Activated CD8-positive, alpha-beta memory T cell treated with anti-CD3 and anti-CD28 coated beads for 4 hours (primary cell): ENCODE measurements around the gene BICDL2.

Source experiments
- DNase-seq, 2 donors: peaks; one replicate each; pipeline ENCODE4 v3.0.0-alpha.2; 2020; ENCODE audit warnings: low read depth in 2 of 2

BICDL2 gene

GRCh38 chr16:2985462-2985861 lies 51.3 kb downstream of the BICDL2 start:
- DNase-seq, result no peak

- peak in 1 of 2 donors; percentile 33 for DNase-seq
Observed at GRCh38 chr16:2983706-2984136, 53.0 kb downstream of the BICDL2 start.

GRCh38 chr16:2982402-2982801 lies 54.3 kb downstream of the BICDL2 start:
- DNase-seq, result no peak

- no peak for DNase-seq
Observed at GRCh38 chr16:2981899-2982250, 54.9 kb downstream of the BICDL2 start.

GRCh38 chr16:2981177-2981898 lies 55.4 kb downstream of the BICDL2 start:
- DNase-seq, result no peak

GRCh38 chr16:2980227-2981176 lies 56.2 kb downstream of the BICDL2 start, which contains the start of gene PKMYT1:
TSS of gene PKMYT1 (minus strand) at chr16:2980446. CDS start at chr16:2979657, 789 bp downstream.
- peak; percentile 79 to 86 for DNase-seq

- no peak for DNase-seq
Observed at GRCh38 chr16:2979669-2980226, 57.0 kb downstream of the BICDL2 start.
